Pancreas (tissue), 10 donors: Measurements from ENCODE around the gene TMEM114. TPM values are rescaled to one million over a fixed set of nuclear protein-coding genes. Genes with fewer than 3 reads are reported as not detected.

Experiments
- ATAC-seq, 4 donors: fragments of 200-7000 bp; cut with Tn5 transposase; one replicate each; pipeline versions ENCODE4 v1.8.0 to v1.9.1; 2020; ENCODE audit warnings: mild to moderate bottlenecking in 4 of 4, moderate library complexity in 4 of 4
- DNase-seq, 6 donors: peaks; one replicate each; pipeline ENCODE4 v3.0.0-alpha.2; 2020
- FAIRE-seq: peaks from 2 replicates; lab custom pipeline; 2012; peaks lifted over from hg19 to GRCh38; lab: Jason Lieb, UNC
- H3K27ac ChIP-seq, 4 donors: fragments of 200-600 bp; sonication (generic); 1 replicate in 3 of 4; 2 replicates in 1 of 4; pipeline versions ENCODE4 v1.5.0 to v1.8.0; 2020
- H3K27me3 ChIP-seq, 4 donors: fragments of 200-600 bp; one replicate each; pipeline ENCODE4 v1.8.0; 2021
- H3K36me3 ChIP-seq, 3 donors: fragments of 200-600 bp; sonication (generic) in 1 of 3; one replicate each; pipeline versions ENCODE4 v1.5.0 to v1.8.0; 2020 to 2021
- H3K4me1 ChIP-seq, 3 donors: fragments of 200-600 bp; one replicate each; pipeline ENCODE4 v1.8.0; 2021
- H3K4me3 ChIP-seq, 4 donors: fragments of 200-600 bp; sonication (generic) in 2 of 4; one replicate each; pipeline versions ENCODE4 v1.5.0 to v1.8.0; 2020 to 2021
- H3K9me3 ChIP-seq, 4 donors: fragments of 200-600 bp; one replicate each; pipeline ENCODE4 v1.8.0; 2021
- WGBS, 2 donors: extraction: QIAGEN DNeasy Blood & Tissue Kit; methylation state at CpG; one replicate each; pipeline ENCODE4 v1.1.7; 2013; 5-methylcytosine and 5-hydroxymethylcytosine counted together
- intact Hi-C, 3 donors: fragments of 100-400 bp; cut with DNase I; formaldehyde crosslinking; loops; one replicate each; pipeline versions ENCODE4 v1.11.1 to v1.14.2; 2022
- polyA plus RNA-seq, 2 donors: library from polyadenylated mRNA; stranded (reverse); fragments of 200-250 nt; gene quantifications; one replicate each; pipeline ENCODE4 v1.2.3, GENCODE V29; 2013
- total RNA-seq, 6 donors: library from RNA; stranded (reverse); fragmentation: NEBNext Ultra II Directional in 4 of 6; extraction: Animal tissue kit (Norgen Biotek cat#: 25700) in 4 of 6; gene quantifications; one replicate each; pipeline versions ENCODE4 v1.2.1 to v1.2.4, GENCODE V29; 2021 to 2023
- TF ChIP-seq, protein P1 (sequence below), 4 donors: fragments of 200-600 bp; sonication (generic) in 3 of 4; IDR thresholded peaks; one replicate each; pipeline versions ENCODE4 v1.5.0 to v1.8.0; 2021; ENCODE audit warnings: antibody characterized with exemption in 4 of 4
- donor health status: healthy with polysubstance abuse.
- donor health status: DM: no; HTN: no; CAD: no; lungs with moderate emphysema.
- donor health status: DM: no; HTN: no; CAD: no.
- donor health status: control.
- donor health status: control.
- donor health status: Bipolar disorder and iron deficiency.
- donor health status: DM: yes; HTN: yes; CAD: no.
- donor health status: DM: no; HTN: no; CAD: no.
- donor health status: DM: no; HTN: no; CAD: no.
- donor health status: DM: yes; HTN: yes; CAD: no.

The TMEM114 gene
- total and polyA plus RNA-seq, 8 donors: not detected

DNA sequence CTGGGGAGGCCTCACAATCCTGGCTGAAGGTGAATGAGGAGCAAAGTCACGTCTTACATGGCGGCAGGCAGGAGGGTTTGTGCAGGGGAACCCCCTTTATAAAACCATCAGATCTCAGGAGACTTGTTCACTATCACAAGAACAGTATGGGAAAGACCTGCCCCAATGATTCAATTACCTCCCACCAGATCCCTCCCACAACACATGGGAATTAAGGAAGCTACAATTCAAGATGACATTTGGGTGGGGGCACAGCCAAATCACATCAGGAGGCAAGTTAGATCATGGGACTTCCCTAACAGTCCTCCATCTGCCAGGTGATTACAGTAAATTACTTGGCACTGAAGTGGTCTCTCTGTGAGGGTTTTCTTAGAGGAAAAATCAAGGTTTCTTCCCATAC, 5.3 kb downstream of the TMEM114 start:
- Histone ChIP-seq H3K9me3 (no peaks in the 10 kb centered on the region), H3K4me3 (no peak overlapping the region), H3K4me1 (peaks cover 0 to 6% (median 0%) of the 10 kb centered on the region in 3 donors), H3K27me3 (peaks cover 0 to 9% (median 4%) of the 10 kb centered on the region in 4 donors), H3K27ac (no peak overlapping the region), H3K36me3 (no peaks in the 10 kb centered on the region)
- intact Hi-C loops: no loop called here
- WGBS, 2 donors: 87 to 94% methylated on average over 2 of the region's 2 CpGs
- ATAC-seq (no peak), FAIRE-seq (no peak), DNase-seq (no peak)
- TF ChIP-seq, protein P1, sequence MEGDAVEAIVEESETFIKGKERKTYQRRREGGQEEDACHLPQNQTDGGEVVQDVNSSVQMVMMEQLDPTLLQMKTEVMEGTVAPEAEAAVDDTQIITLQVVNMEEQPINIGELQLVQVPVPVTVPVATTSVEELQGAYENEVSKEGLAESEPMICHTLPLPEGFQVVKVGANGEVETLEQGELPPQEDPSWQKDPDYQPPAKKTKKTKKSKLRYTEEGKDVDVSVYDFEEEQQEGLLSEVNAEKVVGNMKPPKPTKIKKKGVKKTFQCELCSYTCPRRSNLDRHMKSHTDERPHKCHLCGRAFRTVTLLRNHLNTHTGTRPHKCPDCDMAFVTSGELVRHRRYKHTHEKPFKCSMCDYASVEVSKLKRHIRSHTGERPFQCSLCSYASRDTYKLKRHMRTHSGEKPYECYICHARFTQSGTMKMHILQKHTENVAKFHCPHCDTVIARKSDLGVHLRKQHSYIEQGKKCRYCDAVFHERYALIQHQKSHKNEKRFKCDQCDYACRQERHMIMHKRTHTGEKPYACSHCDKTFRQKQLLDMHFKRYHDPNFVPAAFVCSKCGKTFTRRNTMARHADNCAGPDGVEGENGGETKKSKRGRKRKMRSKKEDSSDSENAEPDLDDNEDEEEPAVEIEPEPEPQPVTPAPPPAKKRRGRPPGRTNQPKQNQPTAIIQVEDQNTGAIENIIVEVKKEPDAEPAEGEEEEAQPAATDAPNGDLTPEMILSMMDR (IDR thresholded peaks at IDR 0.05): no peak

DNA sequence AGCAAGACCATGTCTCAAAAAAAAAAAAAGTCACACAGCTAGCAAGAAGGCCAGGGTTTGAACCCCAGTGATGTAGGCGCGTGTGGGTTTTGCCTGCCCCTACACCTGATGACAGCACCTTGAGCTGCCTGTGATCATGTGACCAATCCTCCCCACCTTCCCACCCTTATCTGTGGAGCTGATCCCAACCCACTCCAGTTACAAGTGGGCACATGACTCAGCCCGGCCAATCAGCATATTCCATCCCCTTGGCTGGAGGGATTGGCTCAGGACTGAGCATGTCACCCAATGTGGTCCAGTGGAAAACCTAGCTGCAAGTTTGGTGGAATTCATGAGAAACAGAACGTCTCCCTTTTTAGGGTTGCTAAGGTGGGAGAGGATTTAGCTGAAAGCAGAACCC, 6.6 kb downstream of the TMEM114 start:
- intact Hi-C loops: no loop called here
- peaks cover 0 to 2% (median 0%) of the 10 kb centered on the region in 4 donors for H3K27me3 ChIP-seq
- no peak for FAIRE-seq
- H3K36me3 ChIP-seq: no peaks in the 10 kb centered on the region
- ATAC-seq: no peak
- no peaks in the 10 kb centered on the region for H3K4me1 ChIP-seq
- no peak overlapping the region for H3K4me3 ChIP-seq
- WGBS, 2 donors: 73 to 77% methylated on average over 4 of the region's 4 CpGs
- DNase-seq: no peak
- H3K9me3 ChIP-seq: no peaks in the 10 kb centered on the region
- H3K27ac ChIP-seq: no peak overlapping the region
- TF ChIP-seq, protein P1 (IDR thresholded peaks at IDR 0.05): no peak

DNA sequence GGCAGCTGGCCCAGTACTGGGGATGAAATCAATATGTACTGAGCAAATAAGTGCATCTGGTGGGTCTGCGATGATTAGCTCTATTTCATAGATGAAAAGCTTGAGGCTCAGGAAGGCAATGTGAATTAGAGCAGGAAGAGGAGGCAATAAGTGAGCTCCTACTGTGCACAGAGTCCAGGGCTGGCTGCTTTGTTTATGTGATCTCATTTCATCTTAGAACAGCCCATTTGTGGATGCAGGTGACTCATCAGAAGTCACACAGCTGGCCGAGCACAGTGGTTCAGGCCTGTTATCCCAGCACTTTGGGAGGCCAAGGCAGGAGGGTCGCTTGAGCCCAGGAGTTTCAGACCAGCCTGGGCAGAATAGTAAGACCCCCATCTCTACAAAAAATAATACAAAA, 7.1 kb downstream of the TMEM114 start:
- Histone ChIP-seq H3K4me1 (no peaks in the 10 kb centered on the region), H3K27me3 (no peaks in the 10 kb centered on the region), H3K27ac (no peak overlapping the region), H3K4me3 (no peak overlapping the region), H3K9me3 (no peaks in the 10 kb centered on the region), H3K36me3 (no peaks in the 10 kb centered on the region)
- FAIRE-seq: no peak
- TF ChIP-seq, protein P1 (IDR thresholded peaks at IDR 0.05): no peak
- WGBS, 2 donors: 73 to 74% methylated on average over 3 of the region's 3 CpGs
- no peak for DNase-seq
- ATAC-seq: no peak
- intact Hi-C loops: no loop called here

DNA sequence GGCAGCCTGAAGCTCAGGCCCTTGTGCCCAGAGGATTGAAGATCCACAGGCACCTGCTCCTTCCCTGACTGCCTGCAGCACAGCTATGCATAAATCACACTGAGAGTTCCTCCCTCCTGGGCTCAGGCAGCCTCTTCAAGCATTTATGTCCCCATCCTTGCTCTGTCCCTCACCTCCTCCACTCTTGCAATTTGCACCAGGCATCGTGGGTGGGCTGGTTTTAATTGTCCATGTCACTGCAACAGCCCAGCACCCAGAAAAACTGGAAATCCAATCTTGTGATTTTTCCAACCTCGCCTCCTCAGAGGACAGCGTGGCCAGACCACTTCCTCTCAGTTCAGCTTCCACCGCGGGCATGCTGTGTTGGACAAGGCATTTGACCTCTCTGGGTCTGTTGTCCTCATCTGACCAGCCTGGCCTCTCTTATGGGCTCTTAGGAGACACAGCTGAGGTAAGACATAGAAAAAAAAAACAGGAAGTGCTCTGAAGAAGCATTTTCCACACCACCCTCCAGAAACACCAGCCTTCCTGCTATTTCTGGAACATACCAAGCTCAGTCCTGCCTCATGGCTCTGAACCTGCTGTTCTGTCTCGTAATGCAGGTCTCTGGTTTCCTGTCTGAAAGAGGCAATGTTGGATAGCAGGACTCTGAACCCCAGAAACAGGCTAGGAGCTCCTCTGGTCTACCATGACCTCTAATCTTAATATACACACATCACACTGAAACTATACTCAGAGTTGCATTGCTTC, 8.3 kb downstream of the TMEM114 start:
- no peak overlapping the region for H3K27ac ChIP-seq
- ATAC-seq: peak in 2 of 4 donors; percentile 56 to 82
- intact Hi-C loops: no loop called here
- H3K4me1 ChIP-seq: no peaks in the 10 kb centered on the region
- FAIRE-seq: no peak
- whole genome bisulfite sequencing, 2 donors: 71% methylated on average over 6 of the region's 6 CpGs
- peak in 1 of 6 donors; percentile 39 for DNase-seq
- H3K36me3 ChIP-seq: no peaks in the 10 kb centered on the region
- no peaks in the 10 kb centered on the region for H3K27me3 ChIP-seq
- TF ChIP-seq, protein P1 (IDR thresholded peaks at IDR 0.05): no peak
- H3K4me3 ChIP-seq: no peak overlapping the region
- H3K9me3 ChIP-seq: no peaks in the 10 kb centered on the region

DNA sequence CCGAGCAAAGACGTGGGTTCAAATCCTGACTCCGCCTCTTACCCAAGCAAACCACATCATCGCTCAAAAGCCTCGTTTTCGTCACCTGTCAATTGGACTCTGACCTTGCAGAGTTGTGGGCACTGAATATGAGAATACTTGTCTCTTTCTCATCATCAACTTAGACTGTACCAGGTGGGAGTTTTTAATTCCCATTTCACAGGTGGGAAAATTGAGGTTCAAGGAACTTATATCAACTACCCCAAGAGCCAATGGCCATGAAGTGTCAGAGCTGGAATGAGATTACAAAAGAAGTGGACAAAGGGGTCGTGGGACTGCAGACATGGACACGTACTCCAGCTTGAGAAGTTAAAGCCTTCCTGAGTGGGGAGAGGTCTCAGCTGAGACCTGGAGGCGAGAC, 10.8 kb downstream of the TMEM114 start:
- FAIRE-seq: no peak
- WGBS, 2 donors: 72 to 82% methylated on average over 9 of the region's 9 CpGs
- DNase-seq: no peak
- no peaks in the 10 kb centered on the region for H3K4me1 ChIP-seq
- no peak overlapping the region for H3K27ac ChIP-seq
- H3K36me3 ChIP-seq: no peaks in the 10 kb centered on the region
- no peak for ATAC-seq
- TF ChIP-seq, protein P1 (IDR thresholded peaks at IDR 0.05): no peak
- no peak overlapping the region for H3K4me3 ChIP-seq
- intact Hi-C loops: loop anchor here in 2 of 3 donors (10.0 kb wide), 1 partner anchor 75 kb away; no protein-coding TSS in a partner anchor
- no peaks in the 10 kb centered on the region for H3K9me3 ChIP-seq
- no peaks in the 10 kb centered on the region for H3K27me3 ChIP-seq
